ENCODE data around the gene ERH. TPM values are rescaled to one million over a fixed set of nuclear protein-coding genes. Genes with fewer than 3 reads are reported as not detected.
A peak's percentile ranks its signal among the peaks of the same experiment; 100 is the strongest.

The ERH gene
- total RNA-seq: 100 to 1,000 TPM; 327 to 330 TPM

GRCh38 chr14:69398053-69398817 lies at the start of gene ERH, which contains the start of gene SLC39A9:
ERH (minus strand) TSS chr14:69398299; CDS start chr14:69398233, 66 bp downstream.
SLC39A9 (plus strand) TSS chr14:69398692; CDS start chr14:69399370, 678 bp downstream.
- CTCF ChIA-PET: interaction anchor here (0.6 to 3.0 kb wide), 3 partner anchors 10 to 156 kb away, joined by 3 to 11 read pairs (median 3); no protein-coding TSS in a partner anchor
- H3K4me3 Mint-ChIP-seq: peak within 1 kb of the TSS; percentile 97

DNA sequence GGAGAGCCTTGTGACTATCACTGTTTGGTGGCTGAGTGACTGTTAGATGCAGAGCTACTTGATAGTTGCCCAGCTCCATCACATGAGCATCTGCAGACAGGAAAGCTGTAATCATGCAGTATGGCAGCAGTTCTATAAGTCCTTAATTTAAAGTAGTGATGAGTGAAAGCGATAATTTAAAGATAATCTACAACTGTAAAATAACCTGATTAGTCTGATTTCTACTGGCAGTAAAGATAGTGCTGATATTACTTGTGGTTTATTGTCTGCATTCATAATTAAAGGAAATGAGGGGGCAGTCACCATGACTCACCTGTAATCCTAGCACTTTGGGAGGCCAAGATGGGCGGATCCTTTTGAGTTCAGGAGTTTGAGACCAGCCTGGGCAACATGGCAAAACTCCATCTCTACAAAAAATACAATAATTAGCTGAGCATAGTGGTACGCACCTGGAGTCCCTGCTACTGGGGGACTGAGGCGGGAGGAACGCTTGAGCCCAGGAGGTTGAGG lies 45.3 kb upstream of the ERH start:
- ChIA-PET POLR2A (no interaction called here), CTCF (interaction anchor here (1.0 kb wide), 1 partner anchor 106 kb away, joined by 3 read pairs; no protein-coding TSS in a partner anchor)
- H3K36me3 Mint-ChIP-seq: peaks cover 17% of the 10 kb centered on the region
- no peaks in the 10 kb centered on the region for H3K9me3 Mint-ChIP-seq
- no peak for DNase-seq
- H3K4me1 Mint-ChIP-seq (ENCODE audit: low read depth): peaks cover 8% of the 10 kb centered on the region
- no peaks in the 10 kb centered on the region for H3K27me3 Mint-ChIP-seq
- peak overlapping the region; percentile 4 for H3K4me3 Mint-ChIP-seq
- intact Hi-C loops (cut with micrococcal nuclease): no loop called here
- no peak overlapping the region for H3K27ac Mint-ChIP-seq

More at GRCh38 chr14:69398053-69398817, at the start of gene ERH, which contains the start of gene SLC39A9:
- Mint-ChIP-seq H3K27me3 (no peaks in the 10 kb centered on the region), H3K9me3 (no peaks in the 10 kb centered on the region), H3K27ac (peak within 1 kb of the TSS; percentile 100), H3K36me3 (peaks cover 51% of the 10 kb centered on the region), H3K4me1 (ENCODE audit: low read depth) (peaks cover 67% of the 10 kb centered on the region)
- DNase-seq: peak; percentile 96
- intact Hi-C loops (cut with micrococcal nuclease): loop anchor here (1.0 to 10.0 kb wide), 5 partner anchors 40 to 369 kb away; partner anchors contain the start of gene SRSF5
- POLR2A ChIA-PET: interaction anchor here (0.7 to 2.0 kb wide), 9 partner anchors 12 to 245 kb away, joined by 3 to 12 read pairs (median 4); partner anchors contain the start of genes DCAF5 and EXD2

DNA sequence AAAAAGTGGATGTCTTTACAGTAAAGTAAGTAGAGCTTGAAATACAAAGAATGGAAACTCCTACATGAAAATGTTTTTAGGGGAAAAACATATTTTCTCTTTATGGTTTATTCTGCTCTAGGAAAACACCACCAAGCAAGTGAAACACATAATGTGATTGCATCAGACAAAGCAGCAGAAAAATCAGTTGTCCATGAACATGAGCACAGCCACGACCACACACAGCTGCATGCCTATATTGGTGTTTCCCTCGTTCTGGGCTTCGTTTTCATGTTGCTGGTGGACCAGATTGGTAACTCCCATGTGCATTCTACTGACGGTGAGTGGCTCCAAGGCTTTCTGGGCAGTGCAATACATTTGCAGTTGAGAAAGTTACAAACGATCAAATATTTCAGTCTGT lies 43.8 kb upstream of the ERH start:
- intact Hi-C loops (cut with micrococcal nuclease): no loop called here
- no peak for DNase-seq
- Mint-ChIP-seq H3K27me3 (no peaks in the 10 kb centered on the region), H3K27ac (peak overlapping the region; percentile 40), H3K4me3 (peak overlapping the region; percentile 45), H3K9me3 (no peaks in the 10 kb centered on the region), H3K4me1 (ENCODE audit: low read depth) (peaks cover 8% of the 10 kb centered on the region), H3K36me3 (peaks cover 17% of the 10 kb centered on the region)
- ChIA-PET CTCF (interaction anchor here (1.6 to 1.8 kb wide), 2 partner anchors 18 to 33 kb away, joined by 5 to 6 read pairs; no protein-coding TSS in a partner anchor), POLR2A (interaction anchor here (0.5 kb wide), 1 partner anchor 1345 kb away, joined by 5 read pairs; no protein-coding TSS in a partner anchor)

DNA sequence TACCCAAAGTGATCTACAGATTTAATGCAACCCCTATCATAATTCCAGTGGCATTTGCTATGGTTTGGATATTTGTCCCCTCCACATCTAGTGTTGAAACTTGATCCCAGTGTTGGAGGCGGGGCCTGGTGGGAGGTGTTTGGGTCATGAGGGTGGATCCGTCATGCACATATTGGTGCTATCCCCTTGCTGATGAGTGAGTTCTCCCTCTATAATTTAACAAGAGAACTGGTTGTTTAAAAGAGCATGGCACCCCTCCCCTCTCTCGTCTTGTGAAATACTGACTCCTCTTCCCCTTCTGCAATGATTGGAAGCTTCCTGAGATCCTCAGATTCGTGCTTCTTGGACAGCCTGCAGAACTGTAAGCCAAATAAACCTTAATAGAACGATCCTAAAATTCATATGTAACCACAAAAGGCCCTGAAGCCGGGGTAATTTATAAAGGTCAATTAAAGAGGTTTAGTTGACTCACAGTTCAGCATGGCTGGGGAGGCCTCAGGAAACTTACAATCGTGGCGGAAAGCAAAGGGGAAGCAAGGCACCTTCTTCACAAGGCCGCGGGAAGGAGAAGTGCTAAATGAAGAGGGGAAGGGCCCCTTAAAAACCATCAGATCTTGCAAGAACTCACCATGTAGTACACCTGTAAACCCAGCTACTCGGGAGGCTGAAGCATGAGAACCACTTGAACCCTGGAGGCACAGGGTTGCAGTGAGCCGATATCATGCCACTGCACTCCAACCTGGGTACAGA lies 41.6 kb upstream of the ERH start:
- CTCF ChIA-PET: interaction anchor here (1.9 kb wide), 1 partner anchor 197 kb away, joined by 5 read pairs; no protein-coding TSS in a partner anchor

GRCh38 chr14:69432364-69432763 lies 34.3 kb upstream of the ERH start:
- Mint-ChIP-seq H3K4me3 (no peak overlapping the region), H3K27me3 (no peaks in the 10 kb centered on the region), H3K4me1 (ENCODE audit: low read depth) (peaks cover 3% of the 10 kb centered on the region), H3K27ac (no peak overlapping the region), H3K9me3 (no peaks in the 10 kb centered on the region), H3K36me3 (peaks cover 10% of the 10 kb centered on the region)
- ChIA-PET CTCF (interaction anchor here (0.7 kb wide), 1 partner anchor 29 kb away, joined by 3 read pairs; no protein-coding TSS in a partner anchor), POLR2A (no interaction called here)
- intact Hi-C loops (cut with micrococcal nuclease): no loop called here
- DNase-seq: no peak

More for the DNA sequence above, 41.6 kb upstream of the ERH start:
- intact Hi-C loops (cut with micrococcal nuclease): no loop called here
- POLR2A ChIA-PET: no interaction called here
- Mint-ChIP-seq H3K27ac (no peak overlapping the region), H3K4me3 (no peak overlapping the region), H3K4me1 (ENCODE audit: low read depth) (peaks cover 8% of the 10 kb centered on the region), H3K9me3 (no peaks in the 10 kb centered on the region), H3K27me3 (no peaks in the 10 kb centered on the region), H3K36me3 (peaks cover 17% of the 10 kb centered on the region)
- DNase-seq: no peak

- Mint-ChIP-seq H3K27me3 (no peaks in the 10 kb centered on the region), H3K9me3 (no peaks in the 10 kb centered on the region), H3K36me3 (peaks cover 20% of the 10 kb centered on the region), H3K4me3 (no peak overlapping the region), H3K27ac (no peak overlapping the region), H3K4me1 (ENCODE audit: low read depth) (peaks cover 3% of the 10 kb centered on the region)
- ChIA-PET POLR2A (no interaction called here), CTCF (interaction anchor here (1.1 kb wide), 1 partner anchor 196 kb away, joined by 3 read pairs; no protein-coding TSS in a partner anchor)
- no peak for DNase-seq
- intact Hi-C loops (cut with micrococcal nuclease): no loop called here
These were observed 32.3 kb upstream of the ERH start for GRCh38 chr14:69430306-69430939.

GRCh38 chr14:69429643-69430042 lies 31.5 kb upstream of the ERH start:
- Mint-ChIP-seq H3K9me3 (no peaks in the 10 kb centered on the region), H3K27me3 (no peaks in the 10 kb centered on the region), H3K4me3 (no peak overlapping the region), H3K36me3 (peaks cover 26% of the 10 kb centered on the region), H3K27ac (no peak overlapping the region), H3K4me1 (ENCODE audit: low read depth) (peaks cover 3% of the 10 kb centered on the region)
- DNase-seq: no peak
- intact Hi-C loops (cut with micrococcal nuclease): no loop called here
- POLR2A ChIA-PET: no interaction called here
- CTCF ChIA-PET: no interaction called here

DNA sequence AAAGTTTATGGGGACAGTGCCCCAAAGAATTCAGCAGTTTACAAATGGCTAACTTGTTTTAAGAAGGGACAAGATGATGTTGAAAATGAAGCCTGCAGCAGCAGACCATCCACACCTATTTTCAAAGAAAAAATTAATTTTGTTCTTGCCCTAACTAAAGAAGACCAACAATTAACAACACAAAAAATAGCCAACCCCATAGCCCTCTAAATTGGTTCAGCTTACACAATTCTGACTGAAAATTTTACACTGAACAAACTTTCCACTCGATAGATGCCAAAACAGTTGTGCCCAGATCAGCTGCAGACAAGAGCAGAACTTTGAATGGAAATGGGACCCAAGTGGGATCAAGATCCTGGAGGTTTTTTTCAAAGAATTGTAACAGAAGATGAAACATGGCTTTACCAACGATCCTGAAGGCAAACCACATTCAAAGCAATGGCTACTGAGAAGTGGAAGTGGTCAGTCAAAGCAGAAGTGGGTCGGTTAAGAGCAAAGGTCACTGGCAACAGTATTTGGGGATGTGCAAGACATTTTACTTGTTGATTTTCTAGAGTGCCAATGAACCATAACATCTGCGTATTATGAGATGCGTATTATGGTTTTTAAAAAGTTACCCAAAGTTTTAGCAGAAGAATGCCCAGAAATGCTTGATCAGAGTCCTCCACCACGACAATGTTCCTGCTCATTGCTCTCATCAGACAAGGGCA lies 30.3 kb upstream of the ERH start:
- DNase-seq: no peak
- peaks cover 5% of the 10 kb centered on the region for H3K4me1 Mint-ChIP-seq (ENCODE audit: low read depth)
- intact Hi-C loops (cut with micrococcal nuclease): no loop called here
- POLR2A ChIA-PET: interaction anchor here (0.6 kb wide), 3 partner anchors 288 to 823 kb away, joined by 3 to 4 read pairs (median 4); no protein-coding TSS in a partner anchor
- no peaks in the 10 kb centered on the region for H3K27me3 Mint-ChIP-seq
- no peaks in the 10 kb centered on the region for H3K9me3 Mint-ChIP-seq
- peaks cover 30% of the 10 kb centered on the region for H3K36me3 Mint-ChIP-seq
- H3K27ac Mint-ChIP-seq: no peak overlapping the region
- CTCF ChIA-PET: no interaction called here
- H3K4me3 Mint-ChIP-seq: no peak overlapping the region

GRCh38 chr14:69427596-69427995 lies 29.5 kb upstream of the ERH start:
- Mint-ChIP-seq H3K4me1 (ENCODE audit: low read depth) (peaks cover 5% of the 10 kb centered on the region), H3K27ac (no peak overlapping the region), H3K9me3 (no peaks in the 10 kb centered on the region), H3K27me3 (no peaks in the 10 kb centered on the region), H3K4me3 (no peak overlapping the region), H3K36me3 (peaks cover 30% of the 10 kb centered on the region)
- POLR2A ChIA-PET: no interaction called here
- CTCF ChIA-PET: interaction anchor here (0.7 kb wide), 1 partner anchor 904 kb away, joined by 3 read pairs; no protein-coding TSS in a partner anchor
- no peak for DNase-seq
- intact Hi-C loops (cut with micrococcal nuclease): no loop called here

DNA sequence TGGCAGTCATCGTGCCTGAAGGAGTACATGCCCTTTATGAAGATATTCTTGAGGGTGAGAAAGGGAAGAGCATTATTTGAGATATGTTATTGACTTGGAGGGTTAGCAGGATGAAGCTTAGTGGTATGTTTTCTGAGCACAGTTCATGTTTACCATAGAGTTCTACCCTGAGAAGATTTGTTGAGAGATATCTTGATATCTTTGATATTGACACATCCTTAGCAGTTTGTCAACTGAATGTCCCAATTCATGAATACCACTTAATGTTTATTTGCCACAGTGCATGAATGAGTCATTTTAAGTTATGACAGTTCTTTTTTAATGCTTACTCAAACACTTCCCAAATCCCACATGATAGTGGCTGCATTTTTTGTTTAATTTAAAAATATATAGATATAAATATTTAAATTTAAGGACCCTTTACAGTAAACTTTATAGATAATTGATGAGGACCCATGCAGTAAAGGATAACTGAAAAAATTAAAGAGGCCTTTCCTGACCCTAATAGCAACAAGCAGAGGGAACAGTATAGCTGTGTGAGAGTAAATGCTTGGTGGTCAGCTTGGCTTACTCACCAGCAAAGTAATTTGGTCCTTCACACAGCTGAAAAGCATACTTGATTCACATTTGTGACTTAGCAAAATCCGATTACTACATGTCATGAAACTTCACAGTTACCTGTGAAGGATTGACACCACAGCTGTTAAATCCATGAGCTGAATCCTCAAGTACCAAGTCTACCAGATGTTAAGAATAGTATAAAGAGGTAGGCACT lies 26.2 kb upstream of the ERH start:
- H3K9me3 Mint-ChIP-seq: no peaks in the 10 kb centered on the region
- ChIA-PET POLR2A (no interaction called here), CTCF (interaction anchor here (0.5 to 0.7 kb wide), 2 partner anchors 50 to 302 kb away, joined by 3 read pairs; no protein-coding TSS in a partner anchor)
- H3K27me3 Mint-ChIP-seq: no peaks in the 10 kb centered on the region
- no peak overlapping the region for H3K4me3 Mint-ChIP-seq
- H3K36me3 Mint-ChIP-seq: peaks cover 29% of the 10 kb centered on the region
- H3K4me1 Mint-ChIP-seq (ENCODE audit: low read depth): peaks cover 14% of the 10 kb centered on the region
- DNase-seq: no peak
- intact Hi-C loops (cut with micrococcal nuclease): no loop called here
- no peak overlapping the region for H3K27ac Mint-ChIP-seq

All from activated CD4-positive, alpha-beta memory T cell treated with anti-CD3 and anti-CD28 coated beads for 36 hours (primary cell).